ENCODE measurements around the gene FAF2. TPM values are rescaled to one million over a fixed set of nuclear protein-coding genes. Genes with fewer than 3 reads are reported as not detected.

The FAF2 gene
- total RNA-seq, result 32.9 and 35.7 TPM in 2 replicates

GRCh38 chr5:176447978-176448608 lies at the start of gene FAF2:
TSS of gene FAF2 (plus strand) at chr5:176448385. CDS start at chr5:176448408, 23 bp downstream.
- TF ChIP-seq CTCF (conservative IDR thresholded peaks at IDR 0.05; ENCODE audit: low read depth, low read length), result peak; percentile 96
- peak; percentile 98 for DNase-seq (ENCODE audit: low read depth)
- H3K4me3 ChIP-seq (ENCODE audit: low read depth, low read length), result peak within 1 kb of the TSS; percentile 74

GRCh38 chr5:176400382-176401156 lies 47.6 kb upstream of the FAF2 start:
- TF ChIP-seq CTCF (conservative IDR thresholded peaks at IDR 0.05; ENCODE audit: low read depth, low read length), result no peak
- H3K4me3 ChIP-seq (ENCODE audit: low read depth, low read length), result no peak overlapping the region
- no peak for DNase-seq (ENCODE audit: low read depth)

DNA sequence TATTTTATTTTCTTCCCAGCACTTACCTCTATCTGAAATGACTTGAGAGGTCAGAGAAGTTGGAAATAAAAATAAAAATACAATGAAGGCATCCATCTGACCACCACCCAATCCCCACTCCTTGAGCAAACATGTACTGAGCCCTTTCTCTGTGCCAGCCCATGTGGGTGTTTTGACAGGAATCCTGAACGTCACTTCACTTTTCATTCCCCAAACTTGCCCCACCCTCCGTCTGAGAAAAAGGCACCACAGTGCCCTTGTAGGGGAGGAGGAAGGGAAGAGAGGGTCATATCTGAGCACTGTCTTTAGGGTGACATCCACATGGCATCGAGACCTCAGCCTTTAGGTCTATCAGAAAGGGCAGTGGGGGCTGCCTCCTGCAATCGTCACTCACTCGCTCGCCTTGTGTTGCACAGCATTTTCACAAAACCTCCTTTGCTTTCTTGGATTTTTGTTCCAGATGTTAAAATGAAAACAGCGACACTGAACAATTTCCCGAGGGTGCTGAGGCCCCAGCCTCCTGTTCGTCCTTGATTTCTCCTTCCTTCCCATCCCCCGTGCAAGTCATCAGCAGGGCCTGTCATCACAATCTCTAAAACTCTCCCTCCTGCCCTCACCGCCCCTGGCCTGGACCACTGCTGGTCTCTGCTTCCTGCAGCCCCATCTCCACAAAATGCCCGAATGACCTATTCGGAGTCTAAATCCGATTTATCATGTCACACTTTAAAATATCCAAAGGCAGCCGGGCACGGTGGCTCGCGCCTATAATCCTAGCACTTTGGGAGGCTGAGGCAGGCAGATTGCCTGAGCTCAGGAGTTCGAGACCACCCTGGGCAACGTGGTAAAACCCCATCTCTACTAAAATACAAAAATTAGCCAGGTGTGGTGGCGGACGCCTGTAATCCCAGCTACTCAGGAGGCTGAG lies 46.6 kb upstream of the FAF2 start:
- no peak for TF ChIP-seq CTCF (conservative IDR thresholded peaks at IDR 0.05; ENCODE audit: low read depth, low read length)
- DNase-seq (ENCODE audit: low read depth), result no peak
- H3K4me3 ChIP-seq (ENCODE audit: low read depth, low read length), result no peak overlapping the region

- DNase-seq (ENCODE audit: low read depth), result no peak
- H3K4me3 ChIP-seq (ENCODE audit: low read depth, low read length), result no peak overlapping the region
- TF ChIP-seq CTCF (conservative IDR thresholded peaks at IDR 0.05; ENCODE audit: low read depth, low read length), result no peak
Observed at GRCh38 chr5:176405656-176406435, 42.3 kb upstream of the FAF2 start.

DNA sequence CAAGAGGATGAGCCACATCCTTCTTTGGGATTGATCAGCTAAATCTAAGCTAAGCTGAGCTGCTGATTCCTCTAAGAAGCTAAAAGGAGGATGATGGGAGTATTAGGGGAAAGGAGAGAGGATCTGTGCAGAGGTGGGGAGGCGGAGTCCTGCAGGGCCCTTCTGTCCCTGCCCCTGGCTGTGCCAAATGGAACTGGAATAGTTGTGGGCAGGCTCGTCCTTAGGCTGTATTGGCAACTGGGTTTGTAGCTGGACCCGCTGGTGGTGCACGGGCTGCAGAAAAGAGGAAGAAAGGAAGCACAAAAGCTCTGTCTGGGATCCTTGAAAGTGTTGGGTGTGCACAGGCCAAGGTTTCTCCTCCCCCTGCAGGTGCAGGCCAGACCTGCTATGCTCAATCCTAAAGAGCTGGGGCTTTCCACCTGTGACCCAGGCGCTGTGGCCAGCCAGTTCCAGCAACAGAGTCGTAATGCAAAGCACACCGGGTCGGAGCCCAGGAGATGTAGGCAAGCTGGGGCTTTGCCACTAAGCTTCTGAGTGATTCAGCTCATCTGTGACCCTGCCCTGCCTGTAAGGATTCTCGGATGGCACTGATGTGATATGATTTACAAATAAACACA lies 41.6 kb upstream of the FAF2 start:
- H3K4me3 ChIP-seq (ENCODE audit: low read depth, low read length), result no peak overlapping the region
- DNase-seq (ENCODE audit: low read depth), result no peak
- TF ChIP-seq CTCF (conservative IDR thresholded peaks at IDR 0.05; ENCODE audit: low read depth, low read length), result no peak

Measured in epithelial cell of proximal tubule (primary cell).